Nucleus accumbens (tissue), 56 donors: ENCODE measurements around the gene MED4.
"Not testable (repeated sequence)": the region's sequence is repeated elsewhere in the genome, so short reads cannot be mapped to it uniquely, and the experiment has no call there.

Experiments
- DNase-seq, 56 donors: peaks; one replicate each; lab custom pipeline; 2025; lab: John Stamatoyannopoulos, UW

MED4 gene

DNA sequence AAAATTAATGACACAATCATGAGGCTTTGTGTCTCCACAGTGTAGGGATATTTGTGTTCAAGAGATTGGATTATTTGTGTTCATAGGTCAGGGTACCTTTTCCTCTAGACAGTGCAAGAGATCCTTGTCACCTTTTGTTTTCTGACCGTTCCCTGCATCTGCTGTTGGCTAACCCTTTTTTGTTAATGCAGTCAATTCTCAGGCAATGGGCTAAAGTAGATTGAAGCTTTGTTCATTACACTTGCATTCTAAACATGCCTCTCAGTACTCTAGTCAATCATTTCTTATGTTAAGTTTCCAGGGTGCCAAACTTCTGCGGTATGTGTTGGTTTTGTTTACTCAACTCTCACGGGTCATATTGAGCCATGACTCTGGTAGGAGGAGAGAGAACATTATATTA is 1.8 kb upstream of the MED4 start:
- no peak for DNase-seq

- DNase-seq, result peak in 7 of 56 donors; percentile 3 to 57 (median 14)
These were observed 512 bp downstream of the MED4 start for GRCh38 chr13:48094404-48094780.

GRCh38 chr13:48093588-48093987 is 1.3 kb downstream of the MED4 start:
- no peak for DNase-seq

DNA sequence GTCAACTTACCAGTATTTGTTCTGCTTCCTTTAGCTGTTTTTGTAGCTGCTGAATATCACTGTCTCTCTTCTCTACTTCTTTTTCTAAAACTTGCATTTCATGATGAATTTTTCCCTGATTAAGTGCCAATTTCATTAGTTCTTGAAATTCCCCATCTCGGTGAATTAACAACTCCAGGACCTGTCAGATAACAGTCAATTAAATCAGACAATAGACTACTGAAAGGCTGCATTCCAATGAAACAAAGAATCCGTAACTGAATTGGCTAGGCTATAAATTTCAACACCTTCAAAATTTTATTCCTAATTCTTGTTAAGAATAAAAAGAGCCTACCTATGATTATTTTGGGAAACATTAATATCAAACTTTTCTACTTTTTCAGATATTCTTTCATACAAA is 8.6 kb downstream of the MED4 start:
- DNase-seq, result no peak

DNA sequence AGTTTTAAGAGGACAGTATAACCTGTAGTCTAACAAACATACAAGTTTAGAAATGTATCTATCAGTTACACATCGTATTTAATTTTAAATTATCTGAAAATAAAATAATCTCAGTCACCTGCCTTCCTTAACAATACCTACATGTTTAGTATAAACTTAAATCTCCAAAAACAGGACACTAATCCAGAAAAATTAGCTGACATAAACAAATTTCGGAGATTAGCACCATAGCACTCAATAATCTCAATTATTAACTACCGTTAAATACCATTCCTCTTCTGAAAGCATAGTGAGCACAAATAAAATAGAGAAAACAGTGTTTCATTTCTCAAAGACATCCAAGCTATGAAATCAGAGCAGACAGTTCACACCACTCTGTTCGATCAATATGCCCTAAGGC is 13.2 kb downstream of the MED4 start:
- DNase-seq, result no peak

GRCh38 chr13:48078251-48078656 is 16.6 kb downstream of the MED4 start:
- DNase-seq, result no peak

DNA sequence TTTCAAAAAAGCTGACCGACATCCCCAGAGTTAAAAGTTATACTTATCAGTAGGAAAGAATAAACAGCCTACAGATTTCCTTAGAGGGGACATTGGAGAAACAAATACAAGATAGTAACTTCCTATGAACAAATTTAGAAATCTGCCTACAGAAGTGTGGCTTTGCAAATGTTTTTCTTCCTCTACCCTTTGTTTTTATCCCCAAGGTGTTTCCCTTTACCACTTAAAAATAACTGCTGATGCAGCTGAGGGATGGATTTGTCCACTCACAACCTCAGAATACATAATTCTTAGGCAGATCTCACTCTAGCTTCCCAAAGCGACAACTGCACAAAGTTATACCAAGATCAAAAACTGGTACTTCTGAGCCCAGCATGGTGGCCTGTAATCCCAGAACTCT is 20.9 kb downstream of the MED4 start:
- DNase-seq, result no peak

DNA sequence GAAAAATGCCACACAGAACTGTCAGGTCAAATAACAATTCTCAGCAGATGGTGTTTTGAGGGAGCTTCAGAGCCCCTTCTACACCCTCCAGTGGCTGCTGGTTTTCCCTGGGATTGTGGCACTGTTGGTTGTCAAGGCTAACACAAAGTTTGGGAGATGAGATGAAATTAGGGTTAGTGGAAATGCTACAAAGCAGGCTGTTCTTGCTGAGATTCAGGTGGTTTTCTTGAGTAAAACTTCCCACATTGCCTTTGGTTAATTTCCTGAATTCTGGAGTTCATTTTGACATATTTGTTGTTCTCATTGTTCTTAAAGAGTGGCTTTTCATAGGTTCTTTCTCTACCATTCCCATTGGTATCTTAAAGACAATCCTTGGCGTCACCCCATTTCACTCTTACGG is 22.1 kb downstream of the MED4 start:
- DNase-seq, result no peak

- no peak for DNase-seq
These were observed 22.6 kb downstream of the MED4 start for GRCh38 chr13:48072304-48072703.

DNA sequence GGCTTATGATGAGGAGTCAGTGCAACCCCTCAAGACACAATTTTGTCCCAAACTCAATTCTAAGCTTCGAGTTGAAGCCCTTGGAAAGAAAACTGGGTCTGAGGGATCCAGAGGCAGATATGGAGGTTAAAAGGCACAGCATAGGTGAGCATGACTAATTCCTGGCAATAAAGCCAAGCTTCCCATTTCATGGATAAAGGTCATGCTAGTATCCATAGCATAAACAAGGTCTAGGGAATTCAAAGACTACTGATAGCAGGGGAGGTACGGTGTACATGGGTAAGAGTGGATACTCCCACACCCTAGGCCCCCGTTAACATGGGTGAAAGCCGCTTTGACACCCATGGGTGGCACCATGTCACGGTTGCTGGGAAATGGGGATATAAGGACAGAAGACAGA is 24.0 kb downstream of the MED4 start:
- DNase-seq, result no peak

GRCh38 chr13:48069573-48069972 is 25.3 kb downstream of the MED4 start:
- no peak for DNase-seq

GRCh38 chr13:48068952-48069351 is 26.0 kb downstream of the MED4 start:
- no peak for DNase-seq

- no peak for DNase-seq
These were observed 26.9 kb downstream of the MED4 start for GRCh38 chr13:48068036-48068435.

DNA sequence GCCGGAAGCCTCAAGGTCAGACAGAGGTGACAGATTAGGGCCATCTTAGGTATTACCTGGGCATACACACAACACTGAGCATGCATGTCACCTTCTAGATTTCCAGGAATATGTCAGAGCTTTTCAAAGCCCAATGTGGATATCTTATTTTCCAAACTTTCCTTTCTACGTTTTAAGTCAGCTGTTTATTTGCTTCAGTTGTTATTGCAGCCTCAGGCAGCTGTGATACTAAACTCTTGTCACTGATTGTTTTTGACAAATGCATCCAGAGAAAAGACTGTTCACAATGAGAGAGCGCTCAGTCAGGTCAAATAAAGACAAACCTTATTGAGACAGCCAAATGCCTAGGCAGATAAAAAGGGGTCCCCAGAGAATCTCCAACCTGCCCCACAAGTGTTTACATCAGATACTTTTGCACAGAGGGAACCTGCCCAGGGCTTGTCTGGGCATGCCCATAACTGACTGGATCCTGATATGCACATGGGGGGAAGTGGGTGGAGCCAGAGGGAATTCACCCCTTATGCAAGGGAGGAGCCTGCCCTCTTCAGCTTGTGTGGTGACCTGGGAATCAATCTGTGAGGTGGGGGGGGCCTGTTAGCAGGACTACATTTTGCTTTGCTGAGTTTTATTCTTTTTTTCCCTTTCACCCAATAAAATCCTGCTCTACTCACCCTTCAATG is 28.5 kb downstream of the MED4 start:
- no peak for DNase-seq

GRCh38 chr13:48059951-48060350 is 35.0 kb downstream of the MED4 start:
- DNase-seq, result not testable (repeated sequence)

- peak in 8 of 56 donors; percentile 2 to 38 (median 12) for DNase-seq
These were observed 36.4 kb downstream of the MED4 start for GRCh38 chr13:48058536-48058935.

GRCh38 chr13:48055712-48056111 is 39.2 kb downstream of the MED4 start:
- DNase-seq, result no peak

DNA sequence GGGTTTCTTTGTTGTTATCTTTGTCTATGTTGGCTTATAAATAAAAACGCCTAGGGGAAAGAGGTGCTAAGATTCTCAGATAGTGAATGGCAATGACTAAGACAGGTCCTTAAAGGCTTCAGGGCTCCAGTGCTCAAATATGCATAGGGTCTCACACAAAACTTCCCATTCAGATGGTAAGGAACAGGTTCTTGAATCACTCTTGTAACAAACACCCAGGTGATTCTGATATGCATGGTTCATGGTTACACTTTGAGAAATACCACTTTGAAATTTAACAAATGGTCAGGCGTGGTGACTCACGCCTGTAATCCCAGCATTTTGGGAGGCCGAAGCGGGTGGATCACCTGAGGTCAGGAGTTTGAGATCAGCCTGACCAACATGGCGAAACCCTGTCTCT is 40.3 kb downstream of the MED4 start:
- no peak for DNase-seq

DNA sequence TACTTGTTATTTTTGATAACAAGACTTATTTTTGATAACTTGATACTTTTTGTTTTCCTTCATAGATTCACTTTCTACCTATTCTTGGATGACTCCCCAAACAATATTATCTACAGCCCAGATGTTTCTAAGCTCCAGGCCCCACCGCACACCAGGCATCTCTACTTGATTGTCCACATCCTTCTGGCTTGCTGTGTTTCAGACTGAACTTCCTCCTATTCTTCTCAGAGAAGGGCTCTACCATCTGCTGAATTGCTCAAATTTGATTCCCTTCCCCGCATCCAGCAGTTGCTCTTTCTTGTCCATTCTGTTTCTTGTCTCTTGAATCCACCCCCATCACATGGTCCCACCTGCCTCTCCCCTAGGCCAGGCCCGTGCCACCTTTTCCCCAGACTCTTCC is 44.4 kb downstream of the MED4 start:
- no peak for DNase-seq

DNA sequence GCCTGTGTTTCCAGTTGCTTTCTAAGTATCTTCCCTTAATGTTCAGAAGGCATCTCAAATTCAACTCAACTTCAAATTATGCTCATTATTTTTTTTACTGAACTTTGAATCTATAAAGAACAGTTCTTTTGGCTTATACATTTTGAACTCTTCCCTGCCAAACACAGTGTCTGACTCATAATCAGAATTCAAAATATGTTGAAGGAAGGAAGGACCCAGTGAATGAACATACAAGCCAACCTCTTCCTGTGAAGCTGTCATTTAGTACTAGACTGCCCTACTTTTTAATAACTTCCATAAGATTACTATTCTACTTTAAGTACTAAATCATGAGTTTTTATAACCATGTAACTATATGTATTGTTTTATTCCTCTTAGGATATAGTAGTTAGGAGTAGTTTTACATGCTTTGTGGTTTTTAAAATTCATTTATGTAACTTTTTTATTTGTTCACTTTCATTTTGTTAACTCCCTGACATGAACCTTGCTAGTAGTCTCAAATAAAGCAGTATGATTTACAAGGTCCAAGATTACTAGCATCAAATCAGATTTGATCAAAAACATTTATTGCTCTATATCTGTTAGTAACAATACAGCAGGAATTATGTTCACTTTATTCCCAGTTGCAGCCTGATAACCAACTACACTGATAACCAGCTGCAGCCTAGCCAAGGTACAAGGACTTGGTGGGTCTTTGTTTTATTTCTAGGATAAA is 51.0 kb downstream of the MED4 start:
- DNase-seq, result no peak

DNA sequence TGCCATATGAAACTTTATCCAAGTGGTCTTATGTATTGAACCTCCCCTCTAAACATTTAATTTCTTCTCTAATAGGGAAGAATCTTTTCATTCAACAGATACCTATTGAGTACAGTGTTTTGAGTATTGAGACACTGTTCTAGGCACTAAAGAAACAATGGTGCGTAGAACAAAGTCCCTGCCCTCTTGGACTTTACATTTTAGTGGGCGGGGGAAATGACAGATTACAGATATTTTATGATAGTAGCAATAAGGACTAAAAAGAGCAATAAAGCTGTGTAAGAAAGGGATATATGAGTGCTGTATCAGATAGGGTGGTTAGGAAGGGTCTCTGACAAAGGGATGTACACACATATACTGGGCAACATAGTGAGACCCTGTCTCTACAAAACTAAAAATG is 52.0 kb downstream of the MED4 start:
- DNase-seq, result no peak

DNA sequence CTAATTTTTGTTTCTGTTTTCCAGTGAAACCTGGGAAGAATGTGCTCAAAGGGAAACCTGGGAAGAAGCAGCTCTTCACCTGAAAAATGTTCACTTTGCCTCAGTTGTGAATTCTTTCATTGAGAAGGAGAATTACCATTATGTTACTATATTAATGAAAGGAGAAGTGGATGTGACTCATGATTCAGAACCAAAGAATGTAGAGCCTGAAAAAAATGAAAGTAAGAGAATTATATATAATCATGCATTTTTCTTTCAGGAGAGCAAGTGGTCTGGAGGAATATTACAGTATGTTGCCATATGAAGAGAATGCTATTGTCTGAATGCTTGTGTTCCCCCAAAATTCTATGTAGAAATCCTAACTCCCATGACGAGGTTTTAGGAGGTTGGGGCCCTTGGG is 54.0 kb downstream of the MED4 start:
- no peak for DNase-seq

GRCh38 chr13:48040049-48040448 is 54.9 kb downstream of the MED4 start:
- no peak for DNase-seq
